Activated naive CD8-positive, alpha-beta T cell treated with anti-CD3 and anti-CD28 coated beads, Interleukin-2, amount 50 U/mL, for 24 hours (primary cell): Measurements from ENCODE around the gene PPP1R37.
A peak's percentile ranks its signal among the peaks of the same experiment; 100 is the strongest.

Experiments
- ATAC-seq: fragments of 150-1000 bp; cut with Tn5 transposase; one replicate; pipeline ENCODE4 v1.10.0; 2021
- DNase-seq: peaks from one replicate; pipeline ENCODE4 v3.0.0; 2021
- H3K27ac Mint-ChIP-seq: one replicate; pipeline ENCODE4 v1.8.0; 2021; ENCODE audit warnings: mild to moderate bottlenecking, mixed read lengths
- H3K27me3 Mint-ChIP-seq: one replicate; pipeline ENCODE4 v1.8.0; 2021; ENCODE audit warnings: mixed read lengths
- H3K36me3 Mint-ChIP-seq: one replicate; pipeline ENCODE4 v1.8.0; 2021; ENCODE audit warnings: low read depth, mixed read lengths
- H3K4me1 Mint-ChIP-seq: one replicate; pipeline ENCODE4 v1.8.0; 2021; ENCODE audit warnings: mixed read lengths
- H3K4me3 Mint-ChIP-seq: one replicate; pipeline ENCODE4 v1.8.0; 2021; ENCODE audit warnings: mild to moderate bottlenecking, moderate library complexity, mixed read lengths
- H3K9me3 Mint-ChIP-seq: one replicate; pipeline ENCODE4 v1.8.0; 2021; ENCODE audit warnings: mixed read lengths

Gene PPP1R37

DNA sequence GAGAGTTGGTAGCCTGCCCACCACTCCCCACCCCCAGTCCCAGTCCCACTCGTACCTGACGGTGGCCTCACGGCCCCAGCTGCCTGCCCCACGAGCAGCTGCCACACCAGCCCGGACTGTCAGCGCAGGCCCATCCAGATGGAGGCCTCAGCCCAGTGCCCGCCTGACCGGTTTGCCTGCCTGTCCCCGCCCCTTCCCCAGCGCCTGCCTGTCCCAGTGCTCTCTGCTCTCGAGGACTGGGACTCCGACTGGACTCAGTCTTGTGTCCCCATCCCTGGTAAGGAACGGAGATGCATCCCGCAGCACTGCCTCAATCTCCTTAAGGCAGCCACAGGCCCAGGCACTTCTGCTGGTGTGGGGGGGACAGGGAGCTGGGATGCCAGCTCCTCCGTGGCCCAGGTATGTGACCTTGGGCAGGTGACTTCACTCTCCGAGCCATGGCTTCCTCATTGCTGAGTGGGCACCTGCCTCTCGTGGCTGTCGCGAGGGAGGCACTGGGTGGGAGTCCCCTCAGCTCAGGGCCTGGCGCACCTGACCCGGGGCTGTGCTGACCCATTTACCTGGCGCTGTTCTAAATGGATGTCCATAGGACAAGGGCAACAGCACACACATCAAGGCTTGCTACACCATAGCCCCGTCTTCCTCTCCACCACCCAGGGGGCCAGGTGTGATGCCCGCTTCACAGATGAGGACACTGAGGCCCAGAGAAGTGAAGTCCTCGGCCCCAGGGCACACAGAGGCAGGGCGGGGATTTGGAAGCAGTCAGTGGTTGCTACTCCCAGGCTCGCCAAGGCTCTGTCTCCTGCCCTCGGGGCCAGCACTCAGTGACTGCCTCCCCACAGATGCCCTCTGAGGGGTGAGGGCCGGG lies 68.1 kb downstream of the PPP1R37 start, which contains the start of gene NKPD1:
Gene NKPD1 (minus strand): TSS at position 113 of the 868 bp plus-strand sequence. CDS start 832 bp downstream, outside the sequence.
- Mint-ChIP-seq H3K4me3 (no peak within 1 kb of the TSS), H3K4me1 (peaks cover 19% of the 10 kb centered on the region), H3K27me3 (peaks cover 7% of the 10 kb centered on the region), H3K9me3 (no peaks in the 10 kb centered on the region), H3K27ac (no peak within 1 kb of the TSS), H3K36me3 (no peaks in the 10 kb centered on the region)
- ATAC-seq (no peak), DNase-seq (no peak)

DNA sequence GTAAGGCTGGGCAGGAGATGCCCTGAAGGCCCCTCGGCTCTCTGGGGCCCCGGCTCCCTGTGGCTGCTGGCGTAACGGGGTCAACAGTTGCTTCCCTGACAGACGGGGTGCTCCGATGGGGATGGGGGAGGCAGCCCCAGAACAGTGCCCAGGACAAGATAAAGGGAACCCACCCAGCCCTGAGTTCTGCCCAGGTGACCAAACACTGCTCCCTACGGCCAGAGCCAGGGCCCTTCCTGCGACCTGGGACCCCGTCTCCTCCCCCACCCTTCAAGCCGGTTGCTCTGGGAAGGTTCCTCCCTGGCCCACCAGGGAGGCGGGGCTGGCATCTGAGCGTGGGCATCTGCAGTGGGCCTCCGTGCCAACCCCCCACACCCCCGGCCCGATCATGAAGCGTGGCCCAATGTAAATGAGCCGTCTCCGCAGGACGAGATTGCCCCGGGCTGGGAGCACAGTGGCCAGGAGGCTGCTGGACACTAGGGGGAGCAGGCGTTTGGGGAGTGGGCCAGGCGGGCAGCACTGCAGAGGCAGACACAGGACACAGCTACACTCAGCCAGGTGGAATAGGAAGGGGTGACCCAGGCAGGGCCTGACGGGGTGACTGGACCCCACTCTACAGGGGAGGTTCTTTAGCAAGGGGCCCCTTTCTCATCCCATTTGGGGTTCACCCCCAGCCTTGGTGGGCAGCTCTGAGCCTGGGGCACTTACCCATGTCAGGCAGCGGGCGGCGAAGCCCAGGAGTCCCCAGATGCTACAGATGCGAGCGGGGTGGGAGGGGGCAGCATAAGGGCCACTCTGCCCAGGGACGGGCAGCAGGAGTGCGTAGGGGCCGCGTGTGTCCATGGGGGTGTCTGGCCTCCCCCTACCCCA lies 69.0 kb downstream of the PPP1R37 start:
- H3K27me3 Mint-ChIP-seq = peaks cover 7% of the 10 kb centered on the region
- H3K9me3 Mint-ChIP-seq = no peaks in the 10 kb centered on the region
- no peak overlapping the region for H3K27ac Mint-ChIP-seq

DNA sequence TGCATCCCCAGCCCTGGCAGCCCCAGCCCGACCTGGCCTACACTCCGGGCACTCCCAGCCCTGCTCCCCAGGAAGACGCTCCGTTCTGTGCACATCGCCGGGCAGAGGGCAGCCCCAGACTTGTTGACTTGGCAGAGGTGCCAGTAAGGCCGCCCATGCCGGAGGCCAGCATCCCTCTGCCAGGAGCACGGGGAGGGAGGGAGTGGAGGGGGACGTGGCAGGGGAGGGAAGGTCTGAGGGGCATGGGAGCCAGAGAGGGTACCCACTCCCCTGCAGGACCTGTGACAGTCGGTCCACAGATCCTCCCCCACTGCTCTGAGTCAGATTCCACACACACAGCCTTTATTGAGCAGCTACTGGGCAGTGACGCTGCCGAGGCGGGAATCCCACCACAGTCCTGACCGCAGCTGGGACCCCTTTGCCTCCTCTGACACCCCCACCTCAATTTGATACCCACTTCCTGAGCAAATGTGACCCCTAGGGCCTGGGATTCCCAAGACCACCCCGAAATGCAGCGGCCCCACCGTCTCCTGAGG lies 69.7 kb downstream of the PPP1R37 start:
- H3K4me1 Mint-ChIP-seq = peaks cover 19% of the 10 kb centered on the region
- H3K9me3 Mint-ChIP-seq = no peaks in the 10 kb centered on the region
- no peaks in the 10 kb centered on the region for H3K36me3 Mint-ChIP-seq
- ATAC-seq = no peak
- H3K27ac Mint-ChIP-seq = no peak overlapping the region
- peaks cover 5% of the 10 kb centered on the region for H3K27me3 Mint-ChIP-seq
- DNase-seq = no peak
- H3K4me3 Mint-ChIP-seq = no peak overlapping the region

More for the DNA sequence above, 69.0 kb downstream of the PPP1R37 start:
- DNase-seq (no peak), ATAC-seq (no peak)
- no peaks in the 10 kb centered on the region for H3K36me3 Mint-ChIP-seq
- no peak overlapping the region for H3K4me3 Mint-ChIP-seq
- peaks cover 19% of the 10 kb centered on the region for H3K4me1 Mint-ChIP-seq

DNA sequence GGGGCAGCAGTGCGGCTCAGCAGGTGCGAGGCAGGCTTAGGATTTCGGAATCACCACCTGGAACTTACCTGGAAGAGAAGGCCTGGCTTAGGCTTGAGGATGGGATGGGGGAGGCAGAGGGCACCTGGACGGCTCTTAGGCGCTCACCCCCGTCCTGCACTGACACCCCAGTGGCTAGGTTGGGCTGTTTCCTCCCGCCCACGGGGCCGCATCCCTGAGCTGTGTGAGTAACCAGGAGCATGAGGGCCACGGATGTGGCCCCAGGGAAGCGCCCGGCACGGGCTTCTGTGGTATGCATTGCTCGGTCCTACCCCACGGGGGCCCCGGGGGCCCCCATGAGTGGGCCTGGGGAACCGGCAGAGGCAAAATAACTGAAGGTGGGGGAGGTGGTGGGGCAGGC lies 70.2 kb downstream of the PPP1R37 start:
- no peak for ATAC-seq
- no peak for DNase-seq
- Mint-ChIP-seq H3K27me3 (peaks cover 2% of the 10 kb centered on the region), H3K9me3 (no peaks in the 10 kb centered on the region), H3K4me3 (no peak overlapping the region), H3K4me1 (peaks cover 19% of the 10 kb centered on the region), H3K36me3 (no peaks in the 10 kb centered on the region), H3K27ac (no peak overlapping the region)

DNA sequence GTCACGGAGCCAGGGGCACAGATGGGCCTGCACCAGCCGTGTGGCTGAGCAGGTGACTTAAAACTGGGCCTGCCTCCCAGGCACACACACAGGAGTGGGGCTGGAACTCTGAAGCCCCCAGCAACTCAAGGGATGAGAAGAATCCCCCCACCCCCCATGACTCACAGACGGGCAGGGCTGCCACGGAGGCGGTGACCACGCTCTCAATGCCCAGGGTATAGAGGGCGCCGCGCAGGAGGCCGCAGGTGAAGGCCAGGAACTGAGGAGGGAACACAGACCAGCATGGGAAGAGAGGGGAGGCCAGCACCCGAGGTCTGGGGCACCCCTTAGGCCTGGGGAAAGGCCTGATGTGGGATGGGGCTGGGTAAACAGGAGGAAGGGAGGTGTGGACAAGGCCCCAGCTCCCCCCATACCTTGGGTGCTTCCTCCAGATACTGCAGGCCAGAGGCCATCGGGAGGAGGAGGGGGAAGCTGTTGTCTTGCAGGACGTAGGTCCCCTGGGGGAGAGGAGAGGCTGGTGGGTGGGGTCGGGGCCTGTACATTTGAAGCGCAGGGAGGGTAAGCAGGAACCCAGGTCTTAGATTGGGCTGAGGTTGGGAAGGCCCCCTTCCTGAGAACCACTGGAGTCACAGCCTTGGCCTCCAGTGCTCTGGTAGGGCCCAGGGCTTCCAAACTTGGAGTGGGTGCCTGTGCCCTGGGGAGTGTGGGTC lies 70.9 kb downstream of the PPP1R37 start:
- no peaks in the 10 kb centered on the region for H3K27me3 Mint-ChIP-seq
- ATAC-seq (no peak), DNase-seq (no peak)
- H3K9me3 Mint-ChIP-seq = no peaks in the 10 kb centered on the region
- peak overlapping the region; percentile 71 for H3K27ac Mint-ChIP-seq
- peaks cover 19% of the 10 kb centered on the region for H3K4me1 Mint-ChIP-seq
- no peaks in the 10 kb centered on the region for H3K36me3 Mint-ChIP-seq
- H3K4me3 Mint-ChIP-seq = no peak overlapping the region

DNA sequence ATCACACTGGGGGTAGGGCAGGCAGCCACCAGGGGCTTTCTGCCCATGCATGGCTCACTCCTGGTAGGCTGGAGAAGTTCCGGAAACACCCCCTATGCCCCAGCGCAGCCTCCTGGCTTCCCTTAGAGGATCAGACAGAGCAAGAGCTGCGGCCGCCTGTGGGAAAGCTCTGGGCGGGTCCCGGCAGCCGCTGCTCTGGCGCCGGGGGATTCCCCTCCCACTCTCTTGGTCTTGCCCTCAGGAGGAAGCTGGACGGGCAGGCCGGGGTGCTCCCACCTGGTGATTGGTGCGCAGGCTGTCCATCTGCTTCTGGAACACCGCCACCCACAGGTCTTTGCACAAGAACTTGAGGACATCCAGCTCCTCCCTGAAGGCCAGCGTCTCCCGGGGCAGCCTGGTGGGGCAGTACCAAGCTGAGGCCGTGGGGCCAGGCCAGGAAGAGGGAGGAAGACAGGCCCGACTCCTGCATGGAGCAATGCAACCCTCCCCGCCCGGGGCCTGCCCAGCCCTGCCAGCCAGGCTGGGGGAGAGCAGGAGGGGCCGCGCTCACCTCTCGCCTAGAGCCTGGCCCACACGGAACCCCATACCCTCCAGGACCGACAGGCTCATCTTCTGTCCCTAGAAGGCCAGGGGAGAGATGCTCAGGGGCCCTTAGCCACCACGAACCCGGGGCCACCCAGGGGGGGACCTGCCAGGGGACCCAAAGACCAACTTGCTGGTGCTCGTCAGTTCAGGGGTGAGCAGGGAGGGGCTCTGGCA lies 71.8 kb downstream of the PPP1R37 start:
- H3K27ac Mint-ChIP-seq = no peak overlapping the region
- DNase-seq = peak; percentile 82
- no peak overlapping the region for H3K4me3 Mint-ChIP-seq

DNA sequence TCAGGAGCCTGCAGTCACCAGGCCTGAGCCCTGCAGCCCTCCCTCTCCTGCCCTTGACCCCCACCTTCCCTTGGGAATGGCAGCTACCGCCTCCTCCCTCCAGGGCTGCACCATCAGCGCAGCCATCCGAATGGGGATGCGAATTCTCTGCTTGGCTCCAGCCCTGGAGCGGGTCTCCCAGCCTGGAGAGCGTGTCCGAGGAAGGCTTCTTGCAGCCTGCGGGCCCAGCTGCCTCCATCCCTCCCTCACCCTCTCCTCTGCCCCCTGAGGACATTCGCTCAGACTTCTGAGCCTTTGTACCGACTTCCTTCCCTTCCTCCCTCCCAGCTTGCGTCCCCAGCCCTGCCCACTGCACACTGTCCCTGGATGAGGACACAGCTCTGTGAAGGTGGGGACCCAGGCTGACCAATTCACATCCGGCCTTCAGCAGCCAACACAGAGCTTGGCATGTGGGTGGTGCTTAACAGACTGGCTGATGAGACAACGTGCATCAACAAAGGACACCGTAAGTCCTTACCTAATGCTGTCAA lies 73.8 kb downstream of the PPP1R37 start:
- H3K36me3 Mint-ChIP-seq = no peaks in the 10 kb centered on the region
- no peaks in the 10 kb centered on the region for H3K9me3 Mint-ChIP-seq
- no peak overlapping the region for H3K4me3 Mint-ChIP-seq
- DNase-seq (no peak), ATAC-seq (no peak)
- H3K27me3 Mint-ChIP-seq = no peaks in the 10 kb centered on the region
- no peak overlapping the region for H3K27ac Mint-ChIP-seq
- H3K4me1 Mint-ChIP-seq = peaks cover 32% of the 10 kb centered on the region

More for the DNA sequence above, 71.8 kb downstream of the PPP1R37 start:
- peak; percentile 96 for ATAC-seq
- no peaks in the 10 kb centered on the region for H3K27me3 Mint-ChIP-seq
- H3K9me3 Mint-ChIP-seq = no peaks in the 10 kb centered on the region
- H3K36me3 Mint-ChIP-seq = no peaks in the 10 kb centered on the region
- H3K4me1 Mint-ChIP-seq = peaks cover 19% of the 10 kb centered on the region

DNA sequence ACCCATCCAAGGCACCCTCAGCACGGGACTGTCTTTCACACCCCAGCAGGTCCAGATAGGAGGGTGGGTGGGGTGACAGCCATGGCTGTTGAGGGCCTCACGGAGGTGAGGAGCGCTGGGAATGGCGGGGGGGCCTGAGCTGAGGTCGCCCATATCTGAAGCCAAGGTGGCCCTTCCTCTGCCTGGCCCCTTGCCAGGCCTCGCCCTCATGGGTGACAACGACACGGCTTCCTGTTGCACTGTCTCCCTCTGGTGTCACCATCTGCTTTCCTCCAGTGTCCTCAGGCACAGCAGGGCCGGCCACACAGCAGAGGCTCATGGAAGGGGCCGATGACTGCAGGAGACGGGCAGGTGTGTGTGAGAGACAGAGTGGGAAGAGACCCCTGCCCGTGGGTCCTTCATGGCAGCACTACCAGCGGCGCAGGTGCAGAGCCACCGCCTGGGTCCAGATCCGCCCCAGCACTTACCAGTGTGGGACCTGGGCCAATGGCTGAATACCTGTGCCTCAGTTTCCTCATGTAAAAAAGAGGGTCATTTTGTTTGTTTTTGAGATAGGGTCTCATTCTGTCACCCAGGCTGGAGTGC lies 75.9 kb downstream of the PPP1R37 start:
- Mint-ChIP-seq H3K27ac (no peak overlapping the region), H3K4me1 (peaks cover 39% of the 10 kb centered on the region), H3K4me3 (no peak overlapping the region), H3K9me3 (no peaks in the 10 kb centered on the region), H3K36me3 (no peaks in the 10 kb centered on the region), H3K27me3 (no peaks in the 10 kb centered on the region)
- ATAC-seq (no peak), DNase-seq (no peak)

DNA sequence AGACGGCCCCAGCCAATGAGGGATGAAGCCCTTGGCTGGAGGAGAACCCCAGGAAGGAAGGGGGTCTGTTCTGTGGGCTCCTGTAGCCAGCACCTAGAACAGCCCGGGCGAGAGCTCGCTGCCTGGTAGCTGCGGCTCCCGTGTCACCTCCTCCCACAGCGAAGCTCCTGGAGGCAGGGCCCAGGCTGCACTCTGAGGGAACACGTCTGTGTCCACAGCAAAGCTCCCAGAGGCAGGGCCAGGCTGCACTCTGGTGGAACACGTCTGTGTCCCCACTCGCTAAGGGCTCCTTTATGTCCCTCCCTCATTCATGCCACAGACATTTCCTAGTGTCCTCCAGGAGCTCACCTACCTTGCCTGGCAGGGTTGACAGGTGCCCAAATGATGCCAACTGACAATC lies 76.6 kb downstream of the PPP1R37 start:
- H3K27ac Mint-ChIP-seq = no peak overlapping the region
- H3K4me3 Mint-ChIP-seq = no peak overlapping the region
- no peaks in the 10 kb centered on the region for H3K27me3 Mint-ChIP-seq
- H3K36me3 Mint-ChIP-seq = no peaks in the 10 kb centered on the region
- H3K9me3 Mint-ChIP-seq = no peaks in the 10 kb centered on the region
- no peak for DNase-seq
- no peak for ATAC-seq
- H3K4me1 Mint-ChIP-seq = peaks cover 35% of the 10 kb centered on the region

DNA sequence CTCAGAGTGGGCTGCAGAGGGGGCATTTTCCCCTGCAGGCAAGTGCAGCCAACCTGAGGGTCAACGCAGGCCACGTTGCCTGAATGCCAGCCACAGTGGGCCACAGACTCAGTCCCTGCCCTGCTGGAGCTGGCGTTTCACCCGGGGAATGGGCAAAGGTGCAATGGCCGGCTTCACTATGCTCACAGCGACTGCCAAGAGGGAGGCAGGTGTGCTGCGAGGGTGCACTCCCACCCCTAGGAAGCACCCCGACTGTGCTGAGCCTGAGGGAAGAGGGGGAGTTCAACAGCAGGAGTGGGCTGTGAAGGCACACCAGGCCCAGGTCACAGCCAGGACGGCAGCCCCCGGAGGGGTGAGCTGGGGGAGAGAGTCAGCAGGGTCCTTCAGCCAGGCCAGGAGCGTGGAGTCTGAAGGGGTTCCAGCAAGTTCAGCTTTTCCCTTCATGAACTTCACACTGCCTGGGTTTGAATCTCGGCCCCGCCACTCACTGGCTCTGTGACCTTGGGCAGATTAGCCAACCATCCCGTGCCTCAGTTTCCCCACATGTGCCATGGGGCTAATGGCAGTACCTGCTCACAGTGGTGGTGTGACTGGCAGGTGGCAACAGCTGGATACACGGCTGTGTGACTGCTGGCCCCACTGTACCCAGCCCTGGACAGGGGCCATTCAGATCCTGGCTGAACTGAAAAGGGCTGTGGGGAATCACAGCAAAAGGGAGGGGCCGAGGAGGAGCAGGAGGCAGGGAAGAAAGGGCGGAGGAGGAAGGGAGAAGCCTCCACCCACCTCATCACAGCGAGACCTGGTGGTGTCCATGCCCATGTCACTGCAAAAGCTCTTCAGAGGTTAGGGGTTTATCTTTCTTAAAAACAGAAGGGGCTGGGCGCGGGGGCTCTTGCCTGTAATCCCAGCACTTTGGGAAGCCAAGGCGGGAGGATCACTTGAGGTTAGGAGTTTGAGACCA lies 77.4 kb downstream of the PPP1R37 start:
- ATAC-seq (no peak), DNase-seq (no peak)
- no peaks in the 10 kb centered on the region for H3K36me3 Mint-ChIP-seq
- no peaks in the 10 kb centered on the region for H3K27me3 Mint-ChIP-seq
- no peaks in the 10 kb centered on the region for H3K9me3 Mint-ChIP-seq
- H3K4me1 Mint-ChIP-seq = peaks cover 32% of the 10 kb centered on the region
- no peak overlapping the region for H3K4me3 Mint-ChIP-seq
- H3K27ac Mint-ChIP-seq = no peak overlapping the region

DNA sequence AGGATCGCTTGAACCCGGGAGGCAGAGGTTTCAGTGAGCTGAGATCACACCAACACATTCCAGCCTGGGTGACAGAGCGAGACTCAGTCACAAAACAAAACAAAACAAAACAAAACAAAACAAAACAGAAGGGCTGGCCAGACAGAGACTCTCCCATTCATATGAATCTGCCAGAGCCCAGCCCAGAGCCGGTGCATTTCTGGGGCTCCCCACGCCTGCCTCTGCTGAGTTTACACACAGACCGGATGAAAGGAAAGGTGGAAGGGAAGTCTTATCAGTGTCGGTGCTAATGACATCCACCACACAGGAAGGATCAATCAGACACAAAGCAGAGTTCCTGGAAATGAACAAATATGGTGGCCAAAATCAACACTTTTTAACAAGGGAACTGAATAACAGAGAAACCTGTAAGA lies 78.2 kb downstream of the PPP1R37 start:
- Mint-ChIP-seq H3K36me3 (no peaks in the 10 kb centered on the region), H3K27ac (peak overlapping the region; percentile 91), H3K27me3 (no peaks in the 10 kb centered on the region), H3K4me3 (peak overlapping the region; percentile 61), H3K4me1 (peaks cover 29% of the 10 kb centered on the region), H3K9me3 (no peaks in the 10 kb centered on the region)
- ATAC-seq (peak; percentile 71), DNase-seq (no peak)

DNA sequence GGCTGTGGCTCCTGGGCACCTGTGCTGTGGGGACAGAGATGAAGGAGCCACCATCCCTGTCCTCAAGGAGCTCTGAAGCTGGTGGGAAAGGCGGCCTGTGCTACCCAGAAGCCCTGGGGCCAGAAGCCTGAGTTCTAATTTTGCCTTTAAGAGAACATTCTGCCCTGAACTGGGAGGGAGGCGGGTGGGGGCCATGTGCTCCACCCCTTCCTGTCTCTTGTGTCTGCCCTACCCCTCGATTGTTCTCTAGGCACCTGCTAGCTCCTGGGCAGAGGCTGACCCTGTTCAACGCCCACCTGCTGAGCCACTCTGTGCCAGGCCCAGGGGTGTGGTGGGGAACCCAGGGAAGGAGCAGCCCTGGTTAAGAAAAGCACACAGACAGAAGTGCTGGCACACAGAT lies 79.2 kb downstream of the PPP1R37 start:
- Mint-ChIP-seq H3K4me3 (no peak overlapping the region), H3K36me3 (no peaks in the 10 kb centered on the region), H3K27me3 (no peaks in the 10 kb centered on the region), H3K27ac (no peak overlapping the region), H3K9me3 (no peaks in the 10 kb centered on the region), H3K4me1 (peaks cover 29% of the 10 kb centered on the region)
- ATAC-seq = no peak
- DNase-seq = no peak
